Sigmoid colon (tissue), 7 donors: ENCODE data around the gene UBA3. TPM values are rescaled to one million over a fixed set of nuclear protein-coding genes. Genes with fewer than 3 reads are reported as not detected.

Source experiments
- DNase-seq: peaks from one replicate; pipeline ENCODE4 v3.0.0-alpha.2; 2019
- H3K27ac ChIP-seq, 4 donors: fragments of 200-600 bp; sonication (generic); one replicate each; pipeline ENCODE4 v1.5.1; 2016 to 2019; ENCODE audit warnings: mild to moderate bottlenecking in 1 of 4
- H3K27me3 ChIP-seq, 3 donors: fragments of 200-600 bp; sonication (generic); one replicate each; pipeline ENCODE4 v1.5.1; 2019; ENCODE audit warnings: mild to moderate bottlenecking in 1 of 3
- H3K36me3 ChIP-seq, 4 donors: fragments of 200-600 bp; sonication (generic); one replicate each; pipeline ENCODE4 v1.5.1; 2016 to 2019
- H3K4me1 ChIP-seq, 4 donors: fragments of 200-600 bp; sonication (generic); one replicate each; pipeline ENCODE4 v1.5.1; 2017 to 2019
- H3K4me3 ChIP-seq, 4 donors: fragments of 200-600 bp; sonication (generic); one replicate each; pipeline ENCODE4 v1.5.1; 2017 to 2019; ENCODE audit warnings: mild to moderate bottlenecking in 2 of 4, moderate library complexity in 1 of 4
- H3K9me3 ChIP-seq, 4 donors: fragments of 200-600 bp in 3 of 4; sonication (generic) in 3 of 4; one replicate each; pipeline versions ENCODE4 v1.5.1 to v1.6.1; 2013 to 2019
- EP300 ChIP-seq, 4 donors: sonication (generic); formaldehyde crosslinking; IDR thresholded peaks; one replicate each; pipeline ENCODE4 v1.6.1; 2017; ENCODE audit warnings: antibody characterized with exemption in 4 of 4
- POLR2A ChIP-seq, 2 donors: fragments of 450-650 bp; IDR thresholded peaks; one replicate each; pipeline ENCODE4 v1.6.1; 2016; ENCODE audit warnings: antibody characterized with exemption in 2 of 2, mild to moderate bottlenecking in 2 of 2, moderate library complexity in 2 of 2
- POLR2AphosphoS5 ChIP-seq, 4 donors: sonication (generic); formaldehyde crosslinking; IDR thresholded peaks; one replicate each; pipeline ENCODE4 v1.6.1; 2017; ENCODE audit warnings: antibody characterized with exemption in 4 of 4
- WGBS, 2 donors: extraction: QIAGEN DNeasy Blood & Tissue Kit; methylation state at CpG; one replicate each; pipeline ENCODE4 v1.1.7; 2013; 5-methylcytosine and 5-hydroxymethylcytosine counted together
- intact Hi-C: fragments of 100-400 bp; cut with DNase I; formaldehyde crosslinking; loops from one replicate; pipeline ENCODE4 v1.15.1; 2023
- polyA plus RNA-seq, 3 donors: library from polyadenylated mRNA; stranded (reverse); fragments of 200-250 nt; gene quantifications; one replicate each; pipeline ENCODE4 v1.2.3, GENCODE V29; 2013
- total RNA-seq, 4 donors: library from RNA; depleted of rRNA; stranded (reverse); fragments of >200 nt; gene quantifications; one replicate each; pipeline ENCODE4 v1.1.0, GENCODE V29; 2016
- TF ChIP-seq, protein P1 (sequence below), 4 experiments: fragments of 450-650 bp in 3 of 4; fragments of 200-600 bp in 1 of 4; IDR thresholded peaks; one replicate each; pipeline ENCODE4 v1.5.1; 2016 to 2019; ENCODE audit warnings: antibody characterized with exemption in 4 of 4, mild to moderate bottlenecking in 3 of 4, moderate library complexity in 2 of 4
- donor health status: healthy with polysubstance abuse.
- donor health status: Bipolar disorder and iron deficiency.
- donor health status: healthy.

UBA3 gene
- total and polyA plus RNA-seq, 7 donors, result 36.6 to 84.9 (median 54.6) TPM

DNA sequence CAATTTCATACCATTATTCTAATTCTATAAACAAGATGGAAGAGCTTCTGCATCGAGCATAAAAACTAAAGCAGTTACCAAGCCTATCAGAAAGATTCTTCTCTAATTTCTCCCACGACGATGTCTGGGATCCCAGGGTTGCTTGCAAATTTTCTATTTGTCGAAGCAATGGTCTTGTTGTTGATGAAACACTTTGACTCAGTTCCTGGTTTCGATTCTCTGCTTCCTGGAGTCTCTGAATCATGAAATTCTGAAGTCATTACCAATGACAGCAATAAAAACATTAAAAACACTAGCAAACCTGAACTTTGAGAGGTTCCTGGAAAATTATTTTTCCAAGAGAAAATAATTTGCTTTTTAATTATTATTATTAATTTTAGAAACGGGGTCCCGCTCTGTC is 46.7 kb downstream of the UBA3 start:
- no peak overlapping the region for H3K4me3 ChIP-seq
- H3K27ac ChIP-seq, result no peak overlapping the region
- no peaks in the 10 kb centered on the region for H3K9me3 ChIP-seq
- intact Hi-C loops, result no loop called here
- no peaks in the 10 kb centered on the region for H3K4me1 ChIP-seq
- TF ChIP-seq EP300 (IDR thresholded peaks at IDR 0.05) (no peak), POLR2A (IDR thresholded peaks at IDR 0.05) (no peak), POLR2AphosphoS5 (IDR thresholded peaks at IDR 0.05) (no peak)
- TF ChIP-seq, protein P1, sequence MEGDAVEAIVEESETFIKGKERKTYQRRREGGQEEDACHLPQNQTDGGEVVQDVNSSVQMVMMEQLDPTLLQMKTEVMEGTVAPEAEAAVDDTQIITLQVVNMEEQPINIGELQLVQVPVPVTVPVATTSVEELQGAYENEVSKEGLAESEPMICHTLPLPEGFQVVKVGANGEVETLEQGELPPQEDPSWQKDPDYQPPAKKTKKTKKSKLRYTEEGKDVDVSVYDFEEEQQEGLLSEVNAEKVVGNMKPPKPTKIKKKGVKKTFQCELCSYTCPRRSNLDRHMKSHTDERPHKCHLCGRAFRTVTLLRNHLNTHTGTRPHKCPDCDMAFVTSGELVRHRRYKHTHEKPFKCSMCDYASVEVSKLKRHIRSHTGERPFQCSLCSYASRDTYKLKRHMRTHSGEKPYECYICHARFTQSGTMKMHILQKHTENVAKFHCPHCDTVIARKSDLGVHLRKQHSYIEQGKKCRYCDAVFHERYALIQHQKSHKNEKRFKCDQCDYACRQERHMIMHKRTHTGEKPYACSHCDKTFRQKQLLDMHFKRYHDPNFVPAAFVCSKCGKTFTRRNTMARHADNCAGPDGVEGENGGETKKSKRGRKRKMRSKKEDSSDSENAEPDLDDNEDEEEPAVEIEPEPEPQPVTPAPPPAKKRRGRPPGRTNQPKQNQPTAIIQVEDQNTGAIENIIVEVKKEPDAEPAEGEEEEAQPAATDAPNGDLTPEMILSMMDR (IDR thresholded peaks at IDR 0.05), result no peak
- no peak for DNase-seq
- peaks cover 30 to 100% (median 67%) of the 10 kb centered on the region in 4 donors for H3K36me3 ChIP-seq
- H3K27me3 ChIP-seq, result no peaks in the 10 kb centered on the region
- 89 to 90% methylated on average over 7 of the region's 7 CpGs for WGBS, 2 donors

DNA sequence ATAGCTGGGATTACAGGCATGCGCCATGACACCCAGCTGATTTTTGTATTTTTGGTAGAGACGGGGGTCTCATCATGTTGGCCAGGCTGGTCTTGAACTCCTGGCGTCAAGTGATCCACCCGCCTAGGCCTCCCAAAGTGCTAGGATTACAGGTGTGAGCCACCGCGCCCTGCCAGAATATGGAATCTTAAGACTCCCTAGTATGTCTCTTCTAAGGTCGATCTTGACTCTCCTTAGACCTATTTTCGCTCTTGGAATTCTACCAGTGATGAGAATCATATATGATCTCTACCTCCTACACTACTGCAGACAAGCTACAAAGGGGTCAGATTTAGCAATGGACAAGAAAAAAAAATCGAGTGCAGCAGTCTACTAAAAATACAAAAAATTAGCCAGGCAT is 47.4 kb downstream of the UBA3 start:
- H3K36me3 ChIP-seq, result peaks cover 22 to 100% (median 61%) of the 10 kb centered on the region in 4 donors
- H3K4me1 ChIP-seq, result no peaks in the 10 kb centered on the region
- no peak overlapping the region for H3K27ac ChIP-seq
- intact Hi-C loops, result no loop called here
- TF ChIP-seq POLR2AphosphoS5 (IDR thresholded peaks at IDR 0.05), result no peak
- no peak for TF ChIP-seq EP300 (IDR thresholded peaks at IDR 0.05)
- no peak for TF ChIP-seq POLR2A (IDR thresholded peaks at IDR 0.05)
- TF ChIP-seq, protein P1 (IDR thresholded peaks at IDR 0.05), result no peak
- no peak overlapping the region for H3K4me3 ChIP-seq
- H3K27me3 ChIP-seq, result no peaks in the 10 kb centered on the region
- DNase-seq, result no peak
- 96% methylated on average over 9 of the region's 9 CpGs for WGBS, 2 donors
- no peaks in the 10 kb centered on the region for H3K9me3 ChIP-seq

DNA sequence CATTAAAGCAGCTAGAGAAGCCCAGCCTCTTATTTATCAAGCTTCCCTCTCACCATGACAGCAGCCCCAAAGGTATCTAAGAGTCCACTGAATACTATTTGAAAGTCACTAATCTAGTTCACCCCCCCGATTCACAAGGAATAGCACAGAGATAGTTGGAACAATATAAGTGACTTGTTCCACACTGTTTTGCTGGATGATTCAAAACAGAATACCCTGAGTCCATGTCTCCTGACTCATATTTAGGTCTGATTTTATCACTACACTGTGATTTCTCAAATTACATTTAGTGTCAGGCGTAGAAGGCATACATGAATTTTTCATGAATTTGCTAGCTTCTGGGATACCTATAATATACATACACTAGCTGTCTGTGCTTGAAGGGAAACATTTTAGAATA is 48.0 kb downstream of the UBA3 start:
- TF ChIP-seq POLR2AphosphoS5 (IDR thresholded peaks at IDR 0.05), result no peak
- TF ChIP-seq, protein P1 (IDR thresholded peaks at IDR 0.05), result no peak
- TF ChIP-seq EP300 (IDR thresholded peaks at IDR 0.05), result no peak
- no peak for TF ChIP-seq POLR2A (IDR thresholded peaks at IDR 0.05)
- no peak overlapping the region for H3K4me3 ChIP-seq
- DNase-seq, result no peak
- no peaks in the 10 kb centered on the region for H3K9me3 ChIP-seq
- H3K36me3 ChIP-seq, result peaks cover 20 to 100% (median 57%) of the 10 kb centered on the region in 4 donors
- no peak overlapping the region for H3K27ac ChIP-seq
- intact Hi-C loops, result no loop called here
- H3K4me1 ChIP-seq, result no peaks in the 10 kb centered on the region
- no peaks in the 10 kb centered on the region for H3K27me3 ChIP-seq
- 97% methylated on average over 2 of the region's 2 CpGs for WGBS, 2 donors

DNA sequence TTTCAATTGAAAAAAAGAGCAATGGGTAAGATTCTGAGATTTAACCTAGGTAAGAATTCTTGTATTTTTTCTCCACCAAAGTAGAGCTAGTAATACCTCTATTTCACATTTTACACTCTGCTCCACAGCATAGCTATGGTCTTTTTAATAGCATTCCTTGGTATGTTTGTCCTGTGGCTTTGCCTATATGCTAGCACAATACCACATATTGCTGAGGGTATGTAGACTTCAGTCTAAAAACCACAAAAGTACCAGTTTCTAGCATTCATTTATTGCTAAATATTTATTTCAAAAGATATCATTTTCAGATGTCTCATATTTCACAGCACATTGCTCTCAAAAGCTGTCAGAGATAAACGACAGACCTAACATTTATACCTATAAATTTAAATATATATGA is 48.5 kb downstream of the UBA3 start:
- no peak for DNase-seq
- Histone ChIP-seq H3K4me3 (no peak overlapping the region), H3K27ac (no peak overlapping the region), H3K36me3 (peaks cover 20 to 100% (median 58%) of the 10 kb centered on the region in 4 donors), H3K4me1 (no peaks in the 10 kb centered on the region), H3K27me3 (no peaks in the 10 kb centered on the region), H3K9me3 (no peaks in the 10 kb centered on the region)
- intact Hi-C loops, result no loop called here
- TF ChIP-seq POLR2A (IDR thresholded peaks at IDR 0.05) (no peak), EP300 (IDR thresholded peaks at IDR 0.05) (no peak), POLR2AphosphoS5 (IDR thresholded peaks at IDR 0.05) (no peak)
- TF ChIP-seq, protein P1 (IDR thresholded peaks at IDR 0.05), result no peak
- 87 to 93% methylated on average over 1 of the region's 1 CpG for WGBS, 2 donors

DNA sequence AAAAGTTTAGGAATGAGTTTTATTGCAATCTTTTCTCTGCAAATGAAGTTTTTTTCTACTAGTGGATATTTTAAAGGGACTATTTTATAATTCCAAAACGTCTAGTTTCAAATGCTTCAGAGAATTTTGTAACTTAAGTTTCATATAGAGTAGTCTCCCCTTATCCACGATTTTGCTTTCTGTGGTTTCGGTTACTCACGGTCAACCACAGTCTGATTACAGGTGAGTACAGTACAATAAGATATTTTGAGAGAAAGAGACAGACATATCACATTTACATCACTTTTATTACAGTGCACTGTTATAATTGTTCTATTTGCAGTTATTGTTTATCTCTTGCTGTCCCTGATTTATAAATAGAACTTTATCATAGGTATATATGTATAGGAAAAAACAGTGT is 59.3 kb downstream of the UBA3 start:
- TF ChIP-seq POLR2A (IDR thresholded peaks at IDR 0.05) (no peak), EP300 (IDR thresholded peaks at IDR 0.05) (no peak), POLR2AphosphoS5 (IDR thresholded peaks at IDR 0.05) (no peak)
- TF ChIP-seq, protein P1 (IDR thresholded peaks at IDR 0.05), result no peak
- Histone ChIP-seq H3K4me1 (no peaks in the 10 kb centered on the region), H3K27ac (no peak overlapping the region), H3K9me3 (no peaks in the 10 kb centered on the region), H3K36me3 (peaks cover 10 to 64% (median 22%) of the 10 kb centered on the region in 4 donors), H3K27me3 (no peaks in the 10 kb centered on the region), H3K4me3 (no peak overlapping the region)
- no peak for DNase-seq
- WGBS, 2 donors, result 72 to 79% methylated on average over 4 of the region's 4 CpGs
- intact Hi-C loops, result no loop called here
